Lung (tissue), 12 donors: ENCODE measurements around the gene SIAH1. TPM values are rescaled to one million over a fixed set of nuclear protein-coding genes. Genes with fewer than 3 reads are reported as not detected.

Experiments
- ATAC-seq: fragments of 200-7000 bp; cut with Tn5 transposase; one replicate; pipeline ENCODE4 v1.9.1; 2020; ENCODE audit warnings: moderate number of reproducible peaks; ENCODE audit not compliant: insufficient read depth, low FRiP score
- DNase-seq, 3 donors: peaks; one replicate each; pipeline ENCODE4 v3.0.0-alpha.2; 2013 to 2017
- H3K27ac ChIP-seq, 2 donors: one replicate each; pipeline ENCODE4 v1.5.1; 2013; ENCODE audit warnings: mild to moderate bottlenecking in 2 of 2, moderate library complexity in 2 of 2, control low read depth in 1 of 2, inconsistent platforms in 1 of 2, low read depth in 1 of 2, low read length in 1 of 2
- H3K27me3 ChIP-seq, 3 donors: one replicate each; pipeline ENCODE4 v1.5.1; 2013; ENCODE audit warnings: low read length in 2 of 3; ENCODE audit not compliant: control insufficient read depth in 3 of 3, insufficient read depth in 3 of 3
- H3K36me3 ChIP-seq, 4 donors: one replicate each; pipeline ENCODE4 v1.5.1; 2013; ENCODE audit warnings: low read length in 4 of 4, mild to moderate bottlenecking in 1 of 4, moderate library complexity in 1 of 4; ENCODE audit not compliant: control insufficient read depth in 4 of 4, insufficient read depth in 4 of 4
- H3K4me1 ChIP-seq, 5 donors: one replicate each; pipeline ENCODE4 v1.5.1; 2013; ENCODE audit warnings: low read length in 5 of 5, mild to moderate bottlenecking in 2 of 5, moderate library complexity in 1 of 5; ENCODE audit not compliant: control insufficient read depth in 5 of 5, insufficient read depth in 5 of 5
- H3K4me3 ChIP-seq: one replicate; pipeline ENCODE4 v1.5.1; 2013; ENCODE audit warnings: mild to moderate bottlenecking, control low read depth, moderate library complexity
- H3K9ac ChIP-seq, 2 donors: one replicate each; pipeline ENCODE4 v1.5.1; 2013; ENCODE audit warnings: low read length in 2 of 2, control low read depth in 1 of 2; ENCODE audit not compliant: insufficient read depth in 1 of 2
- H3K9me3 ChIP-seq, 4 donors: one replicate each; pipeline ENCODE4 v1.5.1; 2013; ENCODE audit warnings: low read length in 3 of 4, mild to moderate bottlenecking in 1 of 4, moderate library complexity in 1 of 4; ENCODE audit not compliant: control insufficient read depth in 4 of 4, insufficient read depth in 3 of 4
- WGBS, 2 donors: extraction: QIAGEN DNeasy Blood & Tissue Kit; methylation state at CpG; one replicate each; pipeline ENCODE4 v1.1.7; 2013; 5-methylcytosine and 5-hydroxymethylcytosine counted together
- polyA plus RNA-seq, 2 donors: library from polyadenylated mRNA; stranded (reverse); fragments of 200-250 nt; gene quantifications; one replicate each; pipeline ENCODE4 v1.2.1, GENCODE V29; 2013
- total RNA-seq, 2 donors: library from RNA; depleted of rRNA in 1 of 2; stranded (reverse); fragments of >200 nt in 1 of 2; gene quantifications; one replicate each; pipeline ENCODE4 v1.2.1, GENCODE V29; 2014 to 2021
- TF ChIP-seq, protein P1 (sequence below): IDR thresholded peaks from 2 replicates; pipeline ENCODE4 v1.5.1; 2012; ENCODE audit warnings: mild to moderate bottlenecking; ENCODE audit errors: control extremely low read depth, extremely low read depth
- donor health status: control.
- donor health status: control.
- donor health status: Bipolar disorder and iron deficiency.
- donor health status: healthy.
- donor health status: DM: yes; HTN: yes; CAD: no.

Gene SIAH1
- total and polyA plus RNA-seq, 4 donors: 15.6 to 53.2 (median 19.2) TPM

DNA sequence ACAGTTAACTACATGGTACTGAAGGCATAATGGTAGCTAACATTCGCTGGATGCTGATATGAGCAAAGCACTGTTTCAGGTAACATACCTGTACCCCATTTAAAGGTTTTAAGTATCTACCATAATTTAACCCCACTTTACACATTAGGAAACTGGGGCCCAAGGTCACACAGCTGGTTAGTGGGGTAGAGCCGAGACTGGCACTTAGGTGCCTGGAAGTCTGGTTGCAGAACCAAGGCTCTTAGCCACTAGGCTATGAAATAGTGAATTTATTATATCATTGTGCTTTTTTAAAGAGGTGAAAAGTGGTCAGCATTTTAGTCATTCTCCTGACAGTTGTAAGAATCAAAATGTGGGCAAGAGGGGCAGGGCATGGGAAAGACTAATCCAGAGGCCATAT, 25.2 kb downstream of the SIAH1 start:
- H3K27ac ChIP-seq: no peak overlapping the region
- H3K36me3 ChIP-seq: peaks cover under 1 to 20% (median 13%) of the 10 kb centered on the region in 4 donors
- ATAC-seq: no peak
- TF ChIP-seq, protein P1, sequence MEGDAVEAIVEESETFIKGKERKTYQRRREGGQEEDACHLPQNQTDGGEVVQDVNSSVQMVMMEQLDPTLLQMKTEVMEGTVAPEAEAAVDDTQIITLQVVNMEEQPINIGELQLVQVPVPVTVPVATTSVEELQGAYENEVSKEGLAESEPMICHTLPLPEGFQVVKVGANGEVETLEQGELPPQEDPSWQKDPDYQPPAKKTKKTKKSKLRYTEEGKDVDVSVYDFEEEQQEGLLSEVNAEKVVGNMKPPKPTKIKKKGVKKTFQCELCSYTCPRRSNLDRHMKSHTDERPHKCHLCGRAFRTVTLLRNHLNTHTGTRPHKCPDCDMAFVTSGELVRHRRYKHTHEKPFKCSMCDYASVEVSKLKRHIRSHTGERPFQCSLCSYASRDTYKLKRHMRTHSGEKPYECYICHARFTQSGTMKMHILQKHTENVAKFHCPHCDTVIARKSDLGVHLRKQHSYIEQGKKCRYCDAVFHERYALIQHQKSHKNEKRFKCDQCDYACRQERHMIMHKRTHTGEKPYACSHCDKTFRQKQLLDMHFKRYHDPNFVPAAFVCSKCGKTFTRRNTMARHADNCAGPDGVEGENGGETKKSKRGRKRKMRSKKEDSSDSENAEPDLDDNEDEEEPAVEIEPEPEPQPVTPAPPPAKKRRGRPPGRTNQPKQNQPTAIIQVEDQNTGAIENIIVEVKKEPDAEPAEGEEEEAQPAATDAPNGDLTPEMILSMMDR: no peak
- no peak overlapping the region for H3K9ac ChIP-seq
- H3K9me3 ChIP-seq: no peaks in the 10 kb centered on the region
- no peak for DNase-seq
- no peaks in the 10 kb centered on the region for H3K27me3 ChIP-seq
- no peak overlapping the region for H3K4me3 ChIP-seq
- 94 to 98% methylated on average over 2 of the region's 2 CpGs for WGBS, 2 donors
- H3K4me1 ChIP-seq: peaks cover 5 to 15% (median 6%) of the 10 kb centered on the region in 5 donors

DNA sequence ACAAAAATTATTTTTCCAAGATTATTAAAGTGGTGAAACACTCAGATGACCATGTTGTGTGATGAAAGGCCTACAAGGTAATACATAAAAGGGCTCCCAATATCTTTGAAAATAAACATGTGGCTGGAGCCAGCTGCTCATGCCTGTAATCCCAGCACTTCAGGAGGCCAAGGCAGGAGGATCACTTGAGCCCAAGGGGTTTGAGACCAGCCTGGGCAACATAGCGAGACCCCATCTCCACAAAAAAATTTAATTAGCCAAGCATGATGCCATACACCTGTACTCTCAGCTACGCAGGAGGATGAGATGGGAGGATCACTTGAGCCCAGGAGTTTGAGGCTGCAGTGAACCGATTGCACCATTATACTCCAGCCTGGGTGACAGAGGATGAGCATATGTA, 26.8 kb downstream of the SIAH1 start:
- DNase-seq: no peak
- TF ChIP-seq, protein P1: no peak
- H3K4me1 ChIP-seq: peaks cover 0 to 7% (median 4%) of the 10 kb centered on the region in 5 donors
- 95 to 97% methylated on average over 3 of the region's 3 CpGs for WGBS, 2 donors
- H3K36me3 ChIP-seq: peaks cover 2 to 26% (median 15%) of the 10 kb centered on the region in 4 donors
- no peaks in the 10 kb centered on the region for H3K9me3 ChIP-seq
- H3K27me3 ChIP-seq: no peaks in the 10 kb centered on the region
- H3K4me3 ChIP-seq: no peak overlapping the region
- no peak overlapping the region for H3K9ac ChIP-seq
- no peak for ATAC-seq
- H3K27ac ChIP-seq: no peak overlapping the region

DNA sequence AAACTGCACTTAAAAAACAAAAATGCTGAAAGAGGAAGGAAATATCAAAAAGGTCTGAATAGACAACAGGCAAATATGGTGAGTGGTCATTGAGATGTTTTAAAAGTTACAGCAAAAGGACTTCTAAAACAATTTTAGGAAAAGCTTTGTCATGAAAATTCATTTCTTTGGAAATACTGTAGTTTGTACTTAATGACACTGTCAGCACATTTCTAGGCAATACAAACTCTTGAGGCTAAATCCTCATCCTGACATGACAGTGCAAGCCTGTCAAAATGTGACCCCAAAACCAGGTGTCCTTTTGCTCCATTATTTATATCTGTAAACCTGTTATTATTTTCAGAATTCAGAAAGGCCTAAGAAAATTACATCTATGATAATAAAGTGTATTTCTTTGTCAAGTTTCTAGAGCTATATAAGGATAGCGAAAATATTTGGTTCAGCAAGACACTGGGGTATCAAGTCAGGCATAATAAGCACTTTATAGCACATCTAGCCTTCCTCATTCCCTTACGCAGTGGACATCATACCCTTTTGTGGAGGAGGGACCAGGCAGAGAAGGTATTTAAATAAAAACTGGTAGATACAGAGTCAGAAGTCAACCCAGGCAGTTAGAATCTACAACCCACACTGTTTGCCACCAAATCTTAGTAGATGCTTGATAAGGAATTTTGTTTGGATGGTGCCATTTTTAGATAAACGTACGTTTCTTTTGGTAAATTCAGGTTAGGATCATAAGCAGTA, 28.4 kb downstream of the SIAH1 start:
- ATAC-seq (no peak), DNase-seq (no peak)
- Histone ChIP-seq H3K27me3 (no peaks in the 10 kb centered on the region), H3K9ac (no peak overlapping the region), H3K36me3 (peaks cover 7 to 31% (median 16%) of the 10 kb centered on the region in 4 donors), H3K4me3 (no peak overlapping the region), H3K9me3 (no peaks in the 10 kb centered on the region), H3K4me1 (peaks cover 0 to 7% (median 3%) of the 10 kb centered on the region in 5 donors), H3K27ac (no peak overlapping the region)
- 90 to 95% methylated on average over 4 of the region's 4 CpGs for WGBS, 2 donors
- TF ChIP-seq, protein P1: no peak
